ENCODE results near the gene SESN2.

Gene SESN2

GRCh38 chr1:28281608-28282425 is 22.5 kb downstream of the SESN2 start:
- in situ Hi-C loops (cut with HindIII; ENCODE audit: low sequenced_read_pairs) = no loop called here

- in situ Hi-C loops (cut with HindIII; ENCODE audit: low sequenced_read_pairs) = no loop called here
Measured at GRCh38 chr1:28282426-28283407, 23.4 kb downstream of the SESN2 start.

- in situ Hi-C loops (cut with HindIII; ENCODE audit: low sequenced_read_pairs) = no loop called here
Measured at GRCh38 chr1:28286111-28286510, 26.8 kb downstream of the SESN2 start.

GRCh38 chr1:28288487-28288886 is 29.2 kb downstream of the SESN2 start:
- in situ Hi-C loops (cut with HindIII; ENCODE audit: low sequenced_read_pairs) = no loop called here

GRCh38 chr1:28290851-28291250 is 31.5 kb downstream of the SESN2 start:
- in situ Hi-C loops (cut with HindIII; ENCODE audit: low sequenced_read_pairs) = no loop called here

- in situ Hi-C loops (cut with HindIII; ENCODE audit: low sequenced_read_pairs) = no loop called here
Measured at GRCh38 chr1:28291711-28292110, 32.4 kb downstream of the SESN2 start.

- in situ Hi-C loops (cut with HindIII; ENCODE audit: low sequenced_read_pairs) = no loop called here
Measured at GRCh38 chr1:28295936-28296335, 36.6 kb downstream of the SESN2 start.

GRCh38 chr1:28296401-28297261 is 37.3 kb downstream of the SESN2 start:
- in situ Hi-C loops (cut with HindIII; ENCODE audit: low sequenced_read_pairs) = no loop called here

- in situ Hi-C loops (cut with HindIII; ENCODE audit: low sequenced_read_pairs) = no loop called here
Measured at GRCh38 chr1:28297826-28298225, 38.5 kb downstream of the SESN2 start.

GRCh38 chr1:28298438-28298837 is 39.1 kb downstream of the SESN2 start:
- in situ Hi-C loops (cut with HindIII; ENCODE audit: low sequenced_read_pairs) = no loop called here

- in situ Hi-C loops (cut with HindIII; ENCODE audit: low sequenced_read_pairs) = no loop called here
Measured at GRCh38 chr1:28301368-28302174, 42.3 kb downstream of the SESN2 start.

GRCh38 chr1:28302247-28302646 is 42.9 kb downstream of the SESN2 start:
- in situ Hi-C loops (cut with HindIII; ENCODE audit: low sequenced_read_pairs) = no loop called here

GRCh38 chr1:28306301-28306949 is 47.1 kb downstream of the SESN2 start:
- in situ Hi-C loops (cut with HindIII; ENCODE audit: low sequenced_read_pairs) = no loop called here

- in situ Hi-C loops (cut with HindIII; ENCODE audit: low sequenced_read_pairs) = no loop called here
Measured at GRCh38 chr1:28308750-28309149, 49.4 kb downstream of the SESN2 start.

- in situ Hi-C loops (cut with HindIII; ENCODE audit: low sequenced_read_pairs) = no loop called here
Measured at GRCh38 chr1:28309702-28310101, 50.4 kb downstream of the SESN2 start.

GRCh38 chr1:28313702-28314546 is 54.6 kb downstream of the SESN2 start:
- in situ Hi-C loops (cut with HindIII; ENCODE audit: low sequenced_read_pairs) = no loop called here

GRCh38 chr1:28314547-28314941 is 55.2 kb downstream of the SESN2 start:
- in situ Hi-C loops (cut with HindIII; ENCODE audit: low sequenced_read_pairs) = no loop called here

GRCh38 chr1:28317014-28317413 is 57.7 kb downstream of the SESN2 start:
- in situ Hi-C loops (cut with HindIII; ENCODE audit: low sequenced_read_pairs) = no loop called here

GRCh38 chr1:28322194-28322593 is 62.9 kb downstream of the SESN2 start:
- in situ Hi-C loops (cut with HindIII; ENCODE audit: low sequenced_read_pairs) = no loop called here
